GM21786 (cell line): ENCODE measurements around the gene SLC25A46.
"Not testable (repeated sequence)": the region's sequence is repeated elsewhere in the genome, so short reads cannot be mapped to it uniquely, and the experiment has no call there.

Source experiments
- ATAC-seq: cut with Tn5 transposase; IDR thresholded peaks from one replicate; pipeline ENCODE4 v1.9.1; 2021; ENCODE audit not compliant: unreplicated experiment

The SLC25A46 gene

DNA sequence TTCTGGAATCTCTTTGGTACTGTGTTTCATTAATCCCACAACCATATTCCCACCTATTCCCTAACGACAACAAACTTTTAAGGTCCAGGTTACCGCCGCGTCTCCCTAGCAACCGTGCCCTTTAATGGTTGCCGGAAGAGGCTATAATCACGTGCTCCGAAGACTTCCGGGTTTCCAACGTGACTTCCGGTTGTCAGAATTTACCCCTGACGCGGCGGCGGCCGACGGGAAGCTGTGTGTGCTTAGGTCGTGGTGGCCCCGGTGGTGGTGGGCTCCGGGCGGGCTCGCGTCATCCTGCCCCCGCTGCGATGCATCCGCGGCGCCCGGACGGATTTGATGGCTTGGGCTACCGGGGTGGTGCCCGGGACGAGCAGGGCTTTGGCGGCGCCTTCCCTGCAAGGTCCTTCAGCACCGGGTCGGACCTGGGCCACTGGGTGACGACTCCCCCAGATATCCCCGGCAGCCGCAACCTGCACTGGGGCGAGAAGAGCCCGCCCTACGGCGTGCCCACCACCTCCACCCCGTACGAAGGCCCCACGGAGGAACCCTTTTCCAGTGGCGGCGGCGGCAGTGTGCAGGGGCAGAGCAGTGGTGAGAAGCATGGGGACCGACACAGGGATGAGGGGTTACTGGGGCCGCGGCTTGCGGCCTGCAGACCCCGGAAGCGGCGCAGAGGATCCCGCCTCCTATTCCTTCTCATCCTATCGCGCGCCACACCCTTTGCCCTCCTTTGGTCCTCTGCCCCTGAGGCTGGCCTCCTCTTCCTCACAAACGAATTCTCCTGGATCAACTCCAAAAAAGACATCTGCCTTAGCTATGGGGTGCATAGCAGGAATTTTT lies at the start of gene SLC25A46:
TSS of gene SLC25A46 (plus strand) at position 196 of the 840 bp plus-strand sequence. CDS start at position 309, 113 bp downstream.
- ATAC-seq, result peak; percentile 96

DNA sequence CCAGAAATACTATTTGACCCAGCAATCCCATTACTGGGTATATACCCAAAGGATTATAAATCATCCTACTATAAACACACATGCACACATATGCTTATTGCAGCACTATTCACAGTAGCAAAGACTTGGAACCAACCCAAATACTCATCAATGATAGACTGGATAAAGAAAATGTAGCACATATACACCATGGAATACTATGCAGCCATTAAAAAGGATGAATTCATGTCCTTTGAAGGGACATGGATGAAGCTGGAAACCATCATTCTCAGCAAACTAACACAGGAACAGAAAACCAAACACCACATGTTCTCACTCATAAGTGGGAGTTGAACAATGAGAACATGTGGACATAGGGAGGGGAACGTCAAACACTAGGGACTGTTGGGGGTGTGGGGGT lies 48.2 kb upstream of the SLC25A46 start:
- ATAC-seq, result not testable (repeated sequence)

DNA sequence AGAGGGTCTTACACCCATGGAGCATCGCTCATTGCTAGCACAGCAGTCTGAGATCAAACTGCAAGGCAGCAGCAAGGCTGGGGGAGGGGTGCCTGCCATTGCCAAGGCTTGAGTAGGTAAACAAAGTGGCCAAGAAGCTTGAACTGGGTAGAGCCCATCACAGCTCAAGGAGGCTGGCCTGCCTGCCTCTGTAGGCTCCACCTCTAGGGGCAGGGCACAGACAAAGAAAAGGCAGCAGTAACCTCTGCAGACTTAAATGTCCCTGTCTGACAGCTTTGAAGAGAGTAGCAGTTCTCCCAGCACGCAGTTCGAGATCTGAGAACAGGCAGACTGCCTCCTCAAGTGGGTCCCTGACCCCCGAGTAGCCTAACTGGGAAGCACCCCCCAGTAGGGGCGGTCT lies 46.1 kb upstream of the SLC25A46 start:
- not testable (repeated sequence) for ATAC-seq

DNA sequence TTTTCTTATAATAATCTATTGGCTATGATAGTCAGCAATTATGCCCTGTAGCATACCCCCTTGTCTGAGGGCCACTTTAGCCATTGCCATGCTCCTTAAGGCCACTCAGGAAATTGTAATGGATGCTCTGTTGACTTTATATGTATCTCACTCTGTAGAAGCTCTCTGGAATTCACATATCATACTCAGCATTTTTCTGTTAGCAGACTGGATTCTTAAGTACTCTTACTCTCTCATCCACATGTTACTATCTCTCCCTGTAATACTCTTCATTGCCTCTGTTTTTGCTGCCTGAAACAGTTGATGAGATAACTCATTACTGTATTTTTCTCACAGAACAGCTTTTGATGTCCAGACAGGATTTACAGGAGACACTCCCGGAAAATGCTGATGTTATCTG lies 36.5 kb upstream of the SLC25A46 start:
- ATAC-seq, result no peak

DNA sequence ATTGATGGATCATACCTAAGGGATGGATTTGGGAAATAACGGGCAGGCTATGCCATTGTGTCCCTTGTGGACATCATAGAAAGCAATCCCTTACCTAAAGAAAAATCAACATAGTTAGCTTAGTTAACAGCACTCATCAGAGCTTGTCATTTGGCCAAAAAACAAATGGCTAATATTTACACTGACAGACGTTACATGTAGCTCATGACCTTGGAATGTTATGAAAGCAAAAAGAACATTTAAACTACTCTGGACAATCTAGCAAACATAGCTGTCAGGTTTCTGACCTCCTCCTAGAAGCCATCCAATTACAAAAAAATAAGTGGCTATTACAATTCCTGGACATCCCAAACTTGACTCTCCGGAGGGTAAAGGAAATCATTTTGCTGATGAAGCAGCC lies 36.1 kb upstream of the SLC25A46 start:
- ATAC-seq, result no peak

DNA sequence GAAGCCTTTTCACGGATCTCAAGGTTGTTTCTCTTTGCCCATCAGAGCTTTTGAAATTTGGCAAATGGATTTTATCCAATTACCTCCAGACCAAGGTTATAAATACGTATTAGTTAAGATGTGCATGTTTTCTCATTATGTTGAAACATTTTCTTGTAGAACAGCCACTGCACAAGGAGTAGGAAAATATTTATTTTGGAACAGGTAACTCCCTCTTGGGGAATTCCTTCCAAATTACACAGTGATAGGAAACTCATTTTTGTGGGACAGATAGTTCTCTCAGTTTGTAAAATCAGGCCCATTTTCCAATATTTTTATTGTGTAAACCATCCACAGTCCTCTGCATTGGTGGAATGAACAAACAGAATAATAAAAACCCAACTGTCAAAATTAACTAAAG lies 35.3 kb upstream of the SLC25A46 start:
- ATAC-seq, result no peak

DNA sequence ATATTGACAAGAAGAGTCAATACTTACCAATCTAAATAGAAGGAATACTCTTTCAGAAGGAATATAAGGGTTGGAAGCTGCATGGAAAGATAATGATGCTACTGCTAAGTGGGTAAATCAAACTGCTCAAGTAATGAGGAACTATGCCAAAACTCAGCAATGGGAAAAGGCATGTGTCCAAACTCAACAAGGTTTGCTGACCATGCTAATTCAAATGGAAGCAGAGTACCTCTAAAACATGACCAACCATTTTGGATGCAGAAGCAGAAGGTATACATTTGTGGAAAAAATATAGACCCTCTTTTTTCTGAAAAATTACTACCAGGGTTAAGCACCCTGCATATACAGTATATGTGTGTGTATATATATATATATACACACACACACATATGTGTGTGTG lies 33.5 kb upstream of the SLC25A46 start:
- no peak for ATAC-seq

DNA sequence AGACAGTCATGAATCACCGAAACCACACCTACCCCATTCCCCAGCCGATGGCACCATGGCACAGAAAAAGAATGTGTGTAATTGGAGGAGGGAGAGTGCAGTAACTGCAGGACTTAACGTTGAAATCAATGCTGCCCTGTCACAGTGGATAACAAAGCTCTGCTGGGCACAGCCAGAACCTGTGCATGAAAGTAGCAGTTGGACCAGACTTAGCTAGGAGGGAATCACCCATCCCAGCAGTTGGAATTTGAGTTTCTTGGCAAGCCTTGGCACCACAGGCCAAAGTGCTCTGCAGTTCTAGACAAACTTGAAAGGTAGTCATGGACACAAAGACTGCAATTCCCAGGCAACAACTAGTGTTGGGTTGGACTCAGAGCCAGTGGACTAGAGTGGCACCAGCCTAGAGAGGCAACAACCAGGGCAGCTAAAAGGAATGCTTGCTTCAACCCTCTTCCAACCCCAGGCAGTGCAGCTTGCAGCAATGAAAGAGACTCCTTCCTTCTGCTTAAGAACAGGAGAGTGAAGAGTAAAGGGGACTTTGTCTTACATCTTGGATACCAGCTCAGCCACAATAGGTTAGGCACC lies 31.5 kb upstream of the SLC25A46 start:
- ATAC-seq, result no peak

DNA sequence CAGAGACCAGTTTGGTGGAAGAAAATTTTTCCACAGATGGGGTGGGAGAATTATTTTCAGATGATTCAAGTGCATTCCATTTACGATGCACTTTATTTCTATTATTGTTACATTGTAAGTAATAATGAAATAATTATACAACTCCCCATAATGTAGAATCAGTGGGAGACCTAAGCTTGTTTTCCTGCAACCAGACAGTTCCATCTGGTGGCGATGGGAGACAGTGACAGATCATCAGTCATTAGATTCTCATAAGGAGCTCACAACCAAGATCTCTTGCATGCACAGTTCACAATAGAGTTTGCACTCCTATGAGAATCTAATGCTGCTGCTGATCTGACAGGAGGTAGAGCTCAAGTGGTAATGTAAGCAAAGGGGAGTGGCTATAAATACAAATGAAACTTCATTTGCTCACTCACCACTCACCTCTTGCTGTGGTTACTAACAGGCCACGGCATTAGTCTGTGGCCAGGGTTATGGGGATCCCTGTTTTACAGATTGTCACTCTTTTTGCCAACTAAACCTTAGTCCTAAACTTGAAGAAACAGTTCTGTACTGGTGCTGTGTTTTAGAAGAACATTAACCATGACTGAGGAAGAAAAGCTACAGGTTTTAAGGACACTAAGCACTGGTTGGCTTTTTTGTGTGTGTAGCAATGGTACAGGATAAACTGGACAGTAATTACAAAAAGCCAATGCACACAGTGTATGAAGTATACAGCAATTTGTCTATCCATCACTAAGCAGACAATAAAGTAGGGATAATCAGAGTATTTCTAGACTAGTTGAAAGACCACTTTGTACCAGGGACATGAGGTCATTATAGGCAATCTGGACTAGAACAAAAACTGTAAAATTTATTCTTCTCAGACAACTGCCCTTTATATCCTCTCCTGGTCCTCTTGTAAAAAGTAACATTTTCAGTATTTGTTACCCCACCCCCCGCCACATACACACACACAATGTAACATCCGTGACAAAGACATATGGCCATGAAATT lies 22.3 kb upstream of the SLC25A46 start:
- no peak for ATAC-seq

DNA sequence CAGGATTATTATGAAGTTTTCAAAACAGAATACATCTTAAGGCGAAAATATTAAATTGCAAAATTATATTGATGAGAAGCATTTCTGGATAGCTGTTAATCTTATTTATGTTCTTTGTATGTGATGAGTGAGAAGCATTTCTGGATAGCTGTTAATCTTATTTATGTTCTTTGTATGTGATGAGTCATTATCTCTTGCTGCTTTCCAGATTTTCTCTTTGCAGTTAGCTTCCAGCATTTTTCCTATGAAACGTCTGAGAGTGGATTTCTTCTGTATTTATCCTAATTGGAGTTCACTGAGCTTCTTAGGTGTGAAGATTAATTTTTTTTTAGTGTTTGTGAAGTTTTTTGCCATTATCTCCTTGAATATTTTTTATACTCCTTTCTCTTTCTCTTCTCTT lies 20.5 kb upstream of the SLC25A46 start:
- no peak for ATAC-seq

DNA sequence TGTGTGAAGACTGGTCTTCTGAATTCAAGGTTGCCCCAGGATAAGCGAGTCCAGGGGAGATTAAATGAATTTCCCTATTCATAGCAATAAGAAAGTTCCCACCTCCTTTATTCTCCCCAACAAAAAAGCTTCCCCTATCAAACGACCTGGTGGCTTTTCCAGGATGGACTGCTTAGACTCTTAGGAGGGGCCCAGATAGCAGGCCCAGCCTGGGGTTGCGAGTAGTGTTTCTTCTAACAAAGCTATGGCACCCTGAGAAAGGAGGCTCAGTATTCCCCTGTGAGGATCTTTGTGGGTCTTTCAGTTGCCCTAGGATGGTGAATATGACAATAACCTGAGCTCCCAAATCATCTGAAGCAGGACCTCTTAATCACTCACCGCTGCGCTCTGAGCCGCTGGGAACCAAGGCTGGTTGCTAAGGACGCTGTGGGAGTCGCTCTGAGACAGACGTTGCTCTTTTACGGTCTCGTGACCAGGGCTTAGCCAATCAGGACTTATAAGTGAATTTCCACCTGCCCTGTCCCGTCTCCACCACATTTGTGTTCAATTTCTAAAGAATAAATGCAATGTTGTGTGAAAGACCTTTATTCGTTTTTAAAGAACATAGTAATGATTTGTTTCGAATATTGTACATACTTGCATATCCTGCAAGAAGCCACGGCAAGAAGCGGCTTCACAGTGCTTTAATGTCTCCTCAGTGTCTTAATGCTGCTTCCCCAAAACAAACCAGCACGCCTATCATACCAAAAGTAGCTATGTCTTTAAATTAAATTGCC lies 12.4 kb upstream of the SLC25A46 start, which contains the start of gene TMEM232:
TSS of gene TMEM232 (minus strand) at position 423 of the 776 bp plus-strand sequence. CDS start 59,319 bp downstream, outside the sequence.
- peak; percentile 100 for ATAC-seq

DNA sequence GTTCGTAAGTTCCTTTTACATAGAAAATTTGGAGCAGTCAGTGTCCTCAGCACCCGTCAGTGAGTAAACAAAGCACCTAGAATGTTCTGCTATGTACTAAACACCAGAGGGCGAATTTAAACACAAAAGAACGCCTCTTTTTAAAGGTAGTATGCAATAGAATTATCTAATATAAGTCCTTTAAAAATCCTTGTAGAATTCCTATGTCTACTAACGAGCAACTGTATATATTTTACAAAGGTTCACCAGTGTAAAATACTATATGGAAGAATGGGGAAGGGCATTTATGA lies 11.8 kb upstream of the SLC25A46 start:
- ATAC-seq, result peak; percentile 39

DNA sequence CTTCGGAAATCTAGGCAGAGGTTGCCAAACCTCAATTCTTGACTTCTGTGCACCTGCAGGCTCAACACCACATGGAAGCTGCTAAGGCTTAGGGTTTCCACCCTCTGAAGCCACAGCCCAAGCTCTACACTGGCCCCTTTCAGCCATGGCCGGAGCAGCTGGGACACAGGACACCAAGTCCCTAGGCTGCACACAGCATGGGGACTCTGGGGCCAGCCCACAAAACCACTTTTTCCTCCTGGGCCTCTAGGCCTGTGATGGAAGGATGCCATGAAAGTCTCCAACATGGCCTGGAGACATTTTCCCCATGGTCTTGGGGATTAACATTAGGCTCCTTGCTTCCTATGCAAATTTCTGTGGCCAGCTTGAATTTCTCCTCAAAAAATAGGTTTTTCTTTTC lies 7.3 kb upstream of the SLC25A46 start:
- ATAC-seq, result not testable (repeated sequence)

DNA sequence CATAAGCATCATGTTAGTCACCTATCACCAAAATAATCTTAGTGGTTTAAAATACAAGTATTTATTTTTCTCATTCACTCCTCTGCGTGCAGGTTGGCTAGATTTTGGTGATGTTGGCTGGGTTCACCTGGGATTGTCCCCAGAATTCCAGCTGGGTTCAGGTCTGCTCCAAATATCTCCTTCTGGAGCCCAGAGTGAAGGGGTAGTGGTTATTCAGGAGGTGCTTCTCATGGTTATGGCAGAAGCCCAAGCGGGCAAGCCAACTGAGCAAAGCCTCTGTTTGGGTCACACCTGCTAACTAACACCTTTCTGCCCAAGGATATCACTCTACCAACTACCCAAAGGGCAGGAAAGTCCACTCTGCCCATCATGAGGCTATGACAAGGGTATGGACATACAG lies 4.7 kb upstream of the SLC25A46 start:
- no peak for ATAC-seq

DNA sequence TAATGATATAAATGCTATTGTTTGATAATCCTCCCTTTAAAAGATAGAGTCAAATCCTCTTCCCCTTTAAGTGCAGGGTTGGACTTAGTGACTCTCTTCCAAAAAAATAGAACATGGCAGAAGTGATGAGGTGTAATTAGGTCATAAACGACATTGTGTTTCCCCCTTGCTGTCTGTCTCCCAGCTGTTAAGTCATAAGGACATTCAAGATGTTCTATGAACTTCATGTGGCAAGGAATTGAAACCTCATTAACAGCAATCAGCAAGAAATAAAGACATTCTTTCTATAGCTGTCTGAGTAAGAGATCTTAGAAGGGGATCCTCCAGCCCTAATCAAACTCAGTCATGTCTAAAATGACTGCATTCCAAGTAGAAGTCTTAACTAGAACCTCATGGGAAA lies 3.3 kb upstream of the SLC25A46 start:
- ATAC-seq, result no peak

DNA sequence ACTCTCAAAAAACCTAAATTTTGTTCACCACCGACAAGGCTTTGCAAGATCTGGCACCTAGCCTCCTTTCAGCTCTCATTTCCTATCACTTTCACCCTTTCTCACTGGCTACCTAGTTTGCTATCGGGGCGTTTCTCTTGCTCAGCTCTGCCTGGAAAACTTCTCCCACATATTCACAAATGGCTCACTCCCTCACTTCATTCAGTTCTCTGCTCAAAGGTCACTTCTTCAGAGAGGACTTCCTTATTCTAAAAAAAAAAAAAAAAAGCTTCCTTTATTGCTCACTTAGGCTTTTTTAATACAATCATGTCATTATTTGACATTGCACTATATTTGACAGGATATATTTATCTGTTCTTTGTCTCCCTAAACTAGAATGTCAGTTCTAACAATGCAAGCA lies 2.1 kb upstream of the SLC25A46 start:
- ATAC-seq, result no peak

DNA sequence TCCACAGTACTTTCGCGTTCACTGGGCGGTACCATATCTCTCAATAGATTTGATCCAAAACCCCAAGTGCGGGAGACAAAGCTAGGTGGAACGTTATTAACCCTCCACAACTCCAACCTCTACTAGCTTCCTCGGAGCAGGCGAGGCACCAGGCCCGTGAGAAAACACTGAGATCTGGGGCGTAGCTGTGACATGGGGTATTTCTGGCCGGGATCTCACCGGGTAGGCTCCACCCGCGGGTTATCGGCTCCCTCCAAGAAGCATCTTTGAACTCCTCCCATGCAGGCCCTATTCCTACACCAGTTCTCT lies 350 bp upstream of the SLC25A46 start:
- peak; percentile 52 for ATAC-seq

DNA sequence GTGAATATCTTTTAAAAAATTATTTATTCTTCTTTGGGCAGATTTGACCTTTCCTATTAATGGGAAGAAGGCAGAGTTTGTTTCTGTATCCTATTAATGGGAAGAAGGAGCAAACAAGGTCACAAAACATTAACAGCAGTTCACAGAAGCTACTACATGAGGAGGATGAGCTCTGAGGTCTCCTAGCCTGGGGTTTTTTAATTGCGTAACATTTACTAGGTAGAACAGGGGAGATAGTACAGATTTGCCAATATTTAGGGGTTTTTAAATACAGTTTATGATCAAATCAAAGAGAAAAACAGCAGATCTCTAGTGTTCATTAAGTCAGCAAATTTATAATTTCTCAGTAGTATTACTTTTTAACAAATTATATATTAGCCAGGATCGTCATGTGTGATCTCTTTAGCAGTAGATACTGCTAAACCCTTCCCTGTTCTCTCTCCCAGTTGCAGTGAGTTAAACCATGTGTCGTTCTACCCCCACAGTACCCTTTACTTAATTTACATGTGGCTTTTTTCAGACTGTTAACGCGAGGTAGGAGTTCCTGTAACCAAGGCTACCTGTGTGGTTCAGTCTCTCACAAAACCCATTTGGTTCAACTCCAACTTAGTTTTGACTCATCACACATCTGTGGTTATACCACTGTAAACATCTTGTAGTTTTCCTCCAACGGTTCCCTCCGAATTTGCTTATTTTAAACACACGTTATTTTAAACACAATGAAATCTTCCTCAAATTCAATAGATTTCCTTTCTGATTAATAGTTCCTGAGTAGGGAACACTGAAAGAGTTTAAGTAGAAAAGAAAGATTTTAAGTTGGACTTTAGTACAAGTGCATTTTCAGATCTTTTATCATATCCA lies 13.3 kb downstream of the SLC25A46 start:
- peak; percentile 96 for ATAC-seq

DNA sequence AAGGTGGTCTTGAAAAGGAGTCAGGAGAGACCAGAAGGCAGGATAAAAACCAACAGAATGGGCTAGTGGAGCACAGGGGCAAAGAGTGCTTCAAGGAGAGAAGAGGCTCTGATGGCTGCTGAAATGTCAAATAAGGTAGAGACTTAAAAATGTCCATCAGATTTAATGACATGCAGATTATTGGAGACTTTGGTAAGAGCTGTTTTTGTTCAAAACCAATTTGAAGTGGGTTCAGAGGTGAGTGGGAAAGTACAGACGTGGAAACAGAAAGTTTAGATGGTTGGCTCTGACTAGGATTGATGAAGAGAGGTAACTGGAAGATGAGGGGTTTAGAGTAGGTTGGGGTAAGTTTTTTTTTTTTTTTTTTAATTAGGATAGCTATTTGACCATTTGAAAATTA lies 14.1 kb downstream of the SLC25A46 start:
- ATAC-seq, result peak; percentile 22

DNA sequence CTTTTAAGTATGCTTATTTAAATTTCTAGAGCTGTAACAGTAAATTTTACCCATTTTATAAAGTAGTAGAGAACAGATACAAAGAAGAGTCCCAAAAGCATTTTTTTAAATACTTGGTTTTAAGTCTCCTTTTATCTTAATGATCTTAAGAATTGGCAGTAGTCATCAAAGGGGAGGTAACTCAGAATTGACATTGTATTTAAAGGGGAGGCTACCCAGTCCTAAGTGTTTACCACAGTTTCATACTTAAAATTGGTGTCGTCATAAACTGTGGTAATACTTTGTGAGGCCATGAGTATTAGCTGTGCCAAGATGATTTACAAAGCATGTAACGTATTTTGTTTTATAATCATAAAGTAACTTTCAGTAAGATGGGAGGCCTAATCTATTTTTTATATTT lies 14.8 kb downstream of the SLC25A46 start:
- ATAC-seq, result no peak
